HG03558 (cell line): ENCODE measurements around the gene ANXA4.

Experiments used
- ATAC-seq: cut with Tn5 transposase; IDR thresholded peaks from one replicate; pipeline ENCODE4 v1.9.1; 2021; ENCODE audit warnings: moderate number of reproducible peaks; ENCODE audit not compliant: unreplicated experiment; ENCODE audit errors: extremely low read depth

Gene ANXA4

DNA sequence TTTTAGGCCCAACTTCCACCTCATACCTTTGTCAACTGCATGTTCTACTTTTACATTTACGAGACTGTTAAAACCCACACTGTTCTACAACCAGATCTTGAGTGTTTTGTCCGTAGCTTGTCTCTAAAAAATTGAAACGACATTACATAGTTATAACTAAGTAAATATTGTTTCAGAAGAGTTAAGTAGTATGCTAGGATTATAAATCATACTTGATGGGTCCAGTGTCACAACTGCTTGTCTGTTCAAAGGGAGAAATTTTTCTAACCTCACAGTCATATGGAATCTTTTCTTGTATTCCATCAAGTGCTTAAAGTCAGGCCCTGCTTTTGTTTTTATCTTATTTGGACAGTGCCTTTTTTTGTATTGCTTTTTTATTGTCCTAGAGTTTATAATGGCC lies 91.8 kb downstream of the ANXA4 start:
- ATAC-seq, result no peak

GRCh38 chr2:69835666-69836065 lies 93.7 kb downstream of the ANXA4 start:
- no peak for ATAC-seq

- ATAC-seq, result no peak
Measured at GRCh38 chr2:69836316-69836715, 94.4 kb downstream of the ANXA4 start.

GRCh38 chr2:69837533-69837932 lies 95.6 kb downstream of the ANXA4 start:
- no peak for ATAC-seq

- no peak for ATAC-seq
Measured at GRCh38 chr2:69843993-69844392, 102.1 kb downstream of the ANXA4 start.

DNA sequence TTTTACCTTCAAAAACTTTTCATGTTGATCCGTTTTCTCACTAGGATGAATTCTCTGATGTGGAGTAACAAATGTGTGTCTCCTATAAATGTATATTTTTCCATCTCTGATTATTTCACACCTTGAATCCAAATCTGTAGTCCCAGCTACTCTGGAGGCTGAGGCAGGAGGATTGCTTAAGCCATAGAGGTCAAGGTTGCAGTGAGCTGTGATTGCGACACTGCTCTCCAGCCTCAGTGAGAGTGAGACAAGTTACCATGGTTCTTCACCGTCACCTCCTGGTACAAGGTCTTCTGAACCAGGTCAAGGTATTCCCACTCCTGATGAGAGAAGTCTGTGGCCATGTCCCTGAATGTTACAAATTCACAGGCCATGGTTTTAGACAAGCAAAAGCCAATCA lies 102.6 kb downstream of the ANXA4 start:
- ATAC-seq, result no peak

- ATAC-seq, result no peak
Measured at GRCh38 chr2:69846182-69847067, 104.5 kb downstream of the ANXA4 start.

DNA sequence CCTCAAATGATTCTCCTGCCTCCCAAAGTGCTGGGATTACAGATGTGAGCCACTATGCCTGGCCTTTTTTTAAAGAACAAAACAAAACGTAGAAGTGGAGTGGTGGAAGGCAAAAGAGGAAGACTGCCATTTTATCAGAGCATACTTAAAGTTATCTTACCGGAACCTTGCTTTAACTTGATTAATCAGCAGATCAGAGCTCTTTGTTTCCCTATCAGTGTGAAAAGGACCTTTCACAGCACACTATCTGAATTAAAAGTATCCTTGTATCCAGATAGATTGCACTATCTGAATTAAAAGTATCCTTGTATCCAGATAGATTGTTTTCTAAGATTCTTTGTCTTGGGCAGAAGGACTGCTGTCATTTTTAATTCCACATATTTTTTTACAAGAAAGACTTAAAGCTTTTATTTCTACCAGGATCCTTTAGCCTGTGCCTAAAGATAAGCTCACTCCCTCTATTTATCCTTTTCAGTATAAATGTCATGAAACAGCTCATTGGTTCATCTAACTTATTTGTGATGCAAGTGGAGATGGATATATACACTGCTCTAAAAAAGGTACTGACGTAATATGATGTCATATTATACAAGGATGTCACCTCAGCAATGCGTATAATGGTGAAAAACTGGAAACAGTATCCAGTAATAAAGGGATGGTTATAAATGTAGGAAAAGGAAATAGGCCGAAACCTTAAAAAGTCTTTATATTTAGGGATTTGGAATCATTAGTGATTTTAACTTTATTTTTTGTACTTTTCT lies 105.3 kb downstream of the ANXA4 start:
- ATAC-seq, result no peak

DNA sequence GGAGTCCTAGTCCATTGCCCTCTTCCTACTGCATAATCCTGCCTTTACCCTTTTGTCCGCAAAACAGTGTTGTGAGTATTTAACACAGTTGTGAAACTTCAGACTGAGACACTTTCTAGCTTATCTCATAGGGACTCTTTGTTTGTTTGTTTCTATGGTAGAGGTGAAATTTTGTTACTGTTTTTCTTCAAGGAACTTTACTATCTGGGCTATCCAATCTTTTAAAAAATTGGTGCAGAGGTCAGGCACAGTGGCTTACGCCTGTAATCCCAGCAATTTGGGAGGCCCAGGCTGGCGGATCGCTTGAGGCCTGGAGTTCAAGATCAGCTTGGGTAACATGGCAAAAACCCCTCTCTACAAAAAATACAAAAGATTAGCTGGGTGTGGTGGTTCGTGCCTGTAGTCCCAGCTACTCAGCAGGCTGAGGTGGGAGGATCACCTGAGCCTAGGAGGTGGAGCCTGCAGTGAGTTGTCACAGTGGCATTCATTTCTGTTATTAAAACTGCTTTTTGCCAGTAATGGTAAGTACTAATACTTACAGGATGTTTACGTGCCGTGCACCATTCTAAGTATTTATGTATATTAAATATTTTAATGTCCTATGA lies 106.4 kb downstream of the ANXA4 start:
- ATAC-seq, result no peak

GRCh38 chr2:69858261-69858660 lies 116.3 kb downstream of the ANXA4 start:
- no peak for ATAC-seq

DNA sequence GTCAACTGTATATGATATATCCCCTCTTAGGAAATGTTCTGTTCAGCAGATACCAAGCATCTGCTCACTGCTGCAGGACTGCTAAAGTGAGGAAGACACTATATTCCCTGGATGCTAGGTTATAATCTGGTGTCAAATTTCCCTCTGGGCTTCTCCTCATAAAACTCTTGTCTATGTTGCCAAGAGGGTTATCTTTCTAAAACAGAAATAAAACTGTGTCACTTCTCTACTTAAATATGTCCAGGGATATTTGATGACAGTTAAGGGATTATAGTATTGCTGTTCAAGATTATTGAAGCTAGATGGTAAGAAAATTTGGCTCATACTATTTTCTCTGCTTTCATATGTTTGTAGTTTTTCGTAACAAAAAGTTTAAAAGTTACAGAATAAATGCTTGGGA lies 121.4 kb downstream of the ANXA4 start:
- no peak for ATAC-seq
